Measurements from ENCODE around the gene SIPA1L3.

GRCh38 chr19:38234615-38235014 is 327.6 kb downstream of the SIPA1L3 start:
- TF ChIP-seq CTCF (IDR thresholded peaks at IDR 0.05; ENCODE audit: low read depth, low read length) = no peak
- no peak for TF ChIP-seq POLR2A (IDR thresholded peaks at IDR 0.05; ENCODE audit: extremely low read depth, insufficient read length)
- no peak for TF ChIP-seq MYC (IDR thresholded peaks at IDR 0.05; ENCODE audit: low read depth, low read length)
- TF ChIP-seq, protein P1, sequence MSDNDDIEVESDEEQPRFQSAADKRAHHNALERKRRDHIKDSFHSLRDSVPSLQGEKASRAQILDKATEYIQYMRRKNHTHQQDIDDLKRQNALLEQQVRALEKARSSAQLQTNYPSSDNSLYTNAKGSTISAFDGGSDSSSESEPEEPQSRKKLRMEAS (IDR thresholded peaks at IDR 0.05; ENCODE audit: low read depth, low read length) = no peak

Data from NB4 (cell line).